Measurements from ENCODE around the gene CAPN3. TPM values are rescaled to one million over a fixed set of nuclear protein-coding genes. Genes with fewer than 3 reads are reported as not detected.

CAPN3 gene
- total and polyA plus RNA-seq, 2 experiments from 2014 or later: 0.84 to 1.1 TPM

DNA sequence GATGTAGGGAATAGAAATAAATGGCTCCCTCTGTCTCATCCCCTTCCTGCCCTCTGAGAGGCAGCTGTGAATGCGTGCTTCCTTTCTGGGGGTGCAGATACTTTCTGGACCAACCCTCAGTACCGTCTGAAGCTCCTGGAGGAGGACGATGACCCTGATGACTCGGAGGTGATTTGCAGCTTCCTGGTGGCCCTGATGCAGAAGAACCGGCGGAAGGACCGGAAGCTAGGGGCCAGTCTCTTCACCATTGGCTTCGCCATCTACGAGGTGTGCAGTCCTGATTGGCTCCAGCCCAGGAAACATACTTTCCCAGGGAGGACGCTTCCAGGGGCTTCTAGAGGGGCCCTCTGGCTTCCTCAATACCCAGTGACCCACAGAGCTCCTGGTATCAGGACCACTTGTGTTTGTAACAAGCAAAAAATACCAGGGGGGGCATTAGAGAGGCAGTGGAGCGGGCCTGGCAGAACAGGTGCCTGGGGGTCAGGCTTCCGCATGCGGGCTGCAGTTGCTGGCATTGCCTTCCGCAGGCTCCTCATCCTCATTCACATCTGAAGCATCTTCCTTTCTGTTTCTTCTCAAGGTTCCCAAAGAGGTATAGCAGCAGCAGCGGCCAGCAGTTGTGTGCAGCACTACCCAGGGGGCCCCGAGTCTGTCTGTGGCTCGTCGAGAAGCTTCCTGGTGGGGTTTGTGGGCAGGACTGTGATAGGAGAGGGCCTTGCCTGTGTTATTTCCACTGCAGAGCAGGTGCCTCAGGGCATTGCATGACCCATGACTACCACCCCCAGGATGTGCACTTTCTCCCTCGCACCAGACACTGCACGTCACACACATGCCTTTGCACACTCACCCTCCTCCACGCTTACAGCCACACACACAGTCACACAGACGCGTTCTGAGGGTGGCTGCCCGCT, 42.5 kb downstream of the CAPN3 start:
- TF ChIP-seq, protein P1, sequence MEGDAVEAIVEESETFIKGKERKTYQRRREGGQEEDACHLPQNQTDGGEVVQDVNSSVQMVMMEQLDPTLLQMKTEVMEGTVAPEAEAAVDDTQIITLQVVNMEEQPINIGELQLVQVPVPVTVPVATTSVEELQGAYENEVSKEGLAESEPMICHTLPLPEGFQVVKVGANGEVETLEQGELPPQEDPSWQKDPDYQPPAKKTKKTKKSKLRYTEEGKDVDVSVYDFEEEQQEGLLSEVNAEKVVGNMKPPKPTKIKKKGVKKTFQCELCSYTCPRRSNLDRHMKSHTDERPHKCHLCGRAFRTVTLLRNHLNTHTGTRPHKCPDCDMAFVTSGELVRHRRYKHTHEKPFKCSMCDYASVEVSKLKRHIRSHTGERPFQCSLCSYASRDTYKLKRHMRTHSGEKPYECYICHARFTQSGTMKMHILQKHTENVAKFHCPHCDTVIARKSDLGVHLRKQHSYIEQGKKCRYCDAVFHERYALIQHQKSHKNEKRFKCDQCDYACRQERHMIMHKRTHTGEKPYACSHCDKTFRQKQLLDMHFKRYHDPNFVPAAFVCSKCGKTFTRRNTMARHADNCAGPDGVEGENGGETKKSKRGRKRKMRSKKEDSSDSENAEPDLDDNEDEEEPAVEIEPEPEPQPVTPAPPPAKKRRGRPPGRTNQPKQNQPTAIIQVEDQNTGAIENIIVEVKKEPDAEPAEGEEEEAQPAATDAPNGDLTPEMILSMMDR (conservative IDR thresholded peaks at IDR 0.05; ENCODE audit: low read depth in 2 of 2): no peak
- no peak for TF ChIP-seq EZH2 (IDR thresholded peaks at IDR 0.05; ENCODE audit: low read depth, unreplicated experiment)
- no peak for TF ChIP-seq EZH2phosphoT487 (IDR thresholded peaks at IDR 0.05; ENCODE audit: unreplicated experiment)
- no peak for TF ChIP-seq ZNF114 (CRISPR knock-in tag; IDR thresholded peaks at IDR 0.05)
- TF ChIP-seq JUNB (IDR thresholded peaks at IDR 0.05; ENCODE audit: unreplicated experiment): no peak
- no peak for TF ChIP-seq POLR2AphosphoS5 (IDR thresholded peaks at IDR 0.05; ENCODE audit: low read depth)
- TF ChIP-seq, protein P2, sequence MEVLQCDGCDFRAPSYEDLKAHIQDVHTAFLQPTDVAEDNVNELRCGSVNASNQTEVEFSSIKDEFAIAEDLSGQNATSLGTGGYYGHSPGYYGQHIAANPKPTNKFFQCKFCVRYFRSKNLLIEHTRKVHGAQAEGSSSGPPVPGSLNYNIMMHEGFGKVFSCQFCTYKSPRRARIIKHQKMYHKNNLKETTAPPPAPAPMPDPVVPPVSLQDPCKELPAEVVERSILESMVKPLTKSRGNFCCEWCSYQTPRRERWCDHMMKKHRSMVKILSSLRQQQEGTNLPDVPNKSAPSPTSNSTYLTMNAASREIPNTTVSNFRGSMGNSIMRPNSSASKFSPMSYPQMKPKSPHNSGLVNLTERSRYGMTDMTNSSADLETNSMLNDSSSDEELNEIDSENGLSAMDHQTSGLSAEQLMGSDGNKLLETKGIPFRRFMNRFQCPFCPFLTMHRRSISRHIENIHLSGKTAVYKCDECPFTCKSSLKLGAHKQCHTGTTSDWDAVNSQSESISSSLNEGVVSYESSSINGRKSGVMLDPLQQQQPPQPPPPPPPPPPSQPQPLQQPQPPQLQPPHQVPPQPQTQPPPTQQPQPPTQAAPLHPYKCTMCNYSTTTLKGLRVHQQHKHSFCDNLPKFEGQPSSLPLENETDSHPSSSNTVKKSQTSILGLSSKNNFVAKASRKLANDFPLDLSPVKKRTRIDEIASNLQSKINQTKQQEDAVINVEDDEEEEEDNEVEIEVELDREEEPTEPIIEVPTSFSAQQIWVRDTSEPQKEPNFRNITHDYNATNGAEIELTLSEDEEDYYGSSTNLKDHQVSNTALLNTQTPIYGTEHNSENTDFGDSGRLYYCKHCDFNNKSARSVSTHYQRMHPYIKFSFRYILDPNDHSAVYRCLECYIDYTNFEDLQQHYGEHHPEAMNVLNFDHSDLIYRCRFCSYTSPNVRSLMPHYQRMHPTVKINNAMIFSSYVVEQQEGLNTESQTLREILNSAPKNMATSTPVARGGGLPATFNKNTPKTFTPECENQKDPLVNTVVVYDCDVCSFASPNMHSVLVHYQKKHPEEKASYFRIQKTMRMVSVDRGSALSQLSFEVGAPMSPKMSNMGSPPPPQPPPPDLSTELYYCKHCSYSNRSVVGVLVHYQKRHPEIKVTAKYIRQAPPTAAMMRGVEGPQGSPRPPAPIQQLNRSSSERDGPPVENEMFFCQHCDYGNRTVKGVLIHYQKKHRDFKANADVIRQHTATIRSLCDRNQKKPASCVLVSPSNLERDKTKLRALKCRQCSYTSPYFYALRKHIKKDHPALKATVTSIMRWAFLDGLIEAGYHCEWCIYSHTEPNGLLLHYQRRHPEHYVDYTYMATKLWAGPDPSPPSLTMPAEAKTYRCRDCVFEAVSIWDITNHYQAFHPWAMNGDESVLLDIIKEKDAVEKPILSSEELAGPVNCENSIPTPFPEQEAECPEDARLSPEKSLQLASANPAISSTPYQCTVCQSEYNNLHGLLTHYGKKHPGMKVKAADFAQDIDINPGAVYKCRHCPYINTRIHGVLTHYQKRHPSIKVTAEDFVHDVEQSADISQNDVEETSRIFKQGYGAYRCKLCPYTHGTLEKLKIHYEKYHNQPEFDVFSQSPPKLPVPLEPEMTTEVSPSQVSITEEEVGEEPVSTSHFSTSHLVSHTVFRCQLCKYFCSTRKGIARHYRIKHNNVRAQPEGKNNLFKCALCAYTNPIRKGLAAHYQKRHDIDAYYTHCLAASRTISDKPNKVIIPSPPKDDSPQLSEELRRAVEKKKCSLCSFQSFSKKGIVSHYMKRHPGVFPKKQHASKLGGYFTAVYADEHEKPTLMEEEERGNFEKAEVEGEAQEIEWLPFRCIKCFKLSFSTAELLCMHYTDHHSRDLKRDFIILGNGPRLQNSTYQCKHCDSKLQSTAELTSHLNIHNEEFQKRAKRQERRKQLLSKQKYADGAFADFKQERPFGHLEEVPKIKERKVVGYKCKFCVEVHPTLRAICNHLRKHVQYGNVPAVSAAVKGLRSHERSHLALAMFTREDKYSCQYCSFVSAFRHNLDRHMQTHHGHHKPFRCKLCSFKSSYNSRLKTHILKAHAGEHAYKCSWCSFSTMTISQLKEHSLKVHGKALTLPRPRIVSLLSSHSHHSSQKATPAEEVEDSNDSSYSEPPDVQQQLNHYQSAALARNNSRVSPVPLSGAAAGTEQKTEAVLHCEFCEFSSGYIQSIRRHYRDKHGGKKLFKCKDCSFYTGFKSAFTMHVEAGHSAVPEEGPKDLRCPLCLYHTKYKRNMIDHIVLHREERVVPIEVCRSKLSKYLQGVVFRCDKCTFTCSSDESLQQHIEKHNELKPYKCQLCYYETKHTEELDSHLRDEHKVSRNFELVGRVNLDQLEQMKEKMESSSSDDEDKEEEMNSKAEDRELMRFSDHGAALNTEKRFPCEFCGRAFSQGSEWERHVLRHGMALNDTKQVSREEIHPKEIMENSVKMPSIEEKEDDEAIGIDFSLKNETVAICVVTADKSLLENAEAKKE (CRISPR knock-in tag; IDR thresholded peaks at IDR 0.05): no peak
- TF ChIP-seq STAT1 (IDR thresholded peaks at IDR 0.05; ENCODE audit: unreplicated experiment): no peak
- TF ChIP-seq ZNF331 (CRISPR knock-in tag; IDR thresholded peaks at IDR 0.05; ENCODE audit: low read depth): no peak
- TF ChIP-seq NANOG (IDR thresholded peaks at IDR 0.05; ENCODE audit: borderline replicate concordance): no peak
- TF ChIP-seq, protein P3, sequence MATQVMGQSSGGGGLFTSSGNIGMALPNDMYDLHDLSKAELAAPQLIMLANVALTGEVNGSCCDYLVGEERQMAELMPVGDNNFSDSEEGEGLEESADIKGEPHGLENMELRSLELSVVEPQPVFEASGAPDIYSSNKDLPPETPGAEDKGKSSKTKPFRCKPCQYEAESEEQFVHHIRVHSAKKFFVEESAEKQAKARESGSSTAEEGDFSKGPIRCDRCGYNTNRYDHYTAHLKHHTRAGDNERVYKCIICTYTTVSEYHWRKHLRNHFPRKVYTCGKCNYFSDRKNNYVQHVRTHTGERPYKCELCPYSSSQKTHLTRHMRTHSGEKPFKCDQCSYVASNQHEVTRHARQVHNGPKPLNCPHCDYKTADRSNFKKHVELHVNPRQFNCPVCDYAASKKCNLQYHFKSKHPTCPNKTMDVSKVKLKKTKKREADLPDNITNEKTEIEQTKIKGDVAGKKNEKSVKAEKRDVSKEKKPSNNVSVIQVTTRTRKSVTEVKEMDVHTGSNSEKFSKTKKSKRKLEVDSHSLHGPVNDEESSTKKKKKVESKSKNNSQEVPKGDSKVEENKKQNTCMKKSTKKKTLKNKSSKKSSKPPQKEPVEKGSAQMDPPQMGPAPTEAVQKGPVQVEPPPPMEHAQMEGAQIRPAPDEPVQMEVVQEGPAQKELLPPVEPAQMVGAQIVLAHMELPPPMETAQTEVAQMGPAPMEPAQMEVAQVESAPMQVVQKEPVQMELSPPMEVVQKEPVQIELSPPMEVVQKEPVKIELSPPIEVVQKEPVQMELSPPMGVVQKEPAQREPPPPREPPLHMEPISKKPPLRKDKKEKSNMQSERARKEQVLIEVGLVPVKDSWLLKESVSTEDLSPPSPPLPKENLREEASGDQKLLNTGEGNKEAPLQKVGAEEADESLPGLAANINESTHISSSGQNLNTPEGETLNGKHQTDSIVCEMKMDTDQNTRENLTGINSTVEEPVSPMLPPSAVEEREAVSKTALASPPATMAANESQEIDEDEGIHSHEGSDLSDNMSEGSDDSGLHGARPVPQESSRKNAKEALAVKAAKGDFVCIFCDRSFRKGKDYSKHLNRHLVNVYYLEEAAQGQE (IDR thresholded peaks at IDR 0.05; ENCODE audit: unreplicated experiment): no peak
- no peak for TF ChIP-seq CREB1 (CRISPR knock-in tag; IDR thresholded peaks at IDR 0.05; ENCODE audit: low read depth)
- TF ChIP-seq, protein P4, sequence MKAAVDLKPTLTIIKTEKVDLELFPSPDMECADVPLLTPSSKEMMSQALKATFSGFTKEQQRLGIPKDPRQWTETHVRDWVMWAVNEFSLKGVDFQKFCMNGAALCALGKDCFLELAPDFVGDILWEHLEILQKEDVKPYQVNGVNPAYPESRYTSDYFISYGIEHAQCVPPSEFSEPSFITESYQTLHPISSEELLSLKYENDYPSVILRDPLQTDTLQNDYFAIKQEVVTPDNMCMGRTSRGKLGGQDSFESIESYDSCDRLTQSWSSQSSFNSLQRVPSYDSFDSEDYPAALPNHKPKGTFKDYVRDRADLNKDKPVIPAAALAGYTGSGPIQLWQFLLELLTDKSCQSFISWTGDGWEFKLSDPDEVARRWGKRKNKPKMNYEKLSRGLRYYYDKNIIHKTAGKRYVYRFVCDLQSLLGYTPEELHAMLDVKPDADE (IDR thresholded peaks at IDR 0.05): no peak
- no peak overlapping the region for H3K27ac Mint-ChIP-seq
- Histone ChIP-seq H3K4me2 (no peak overlapping the region), H3K27ac (ENCODE audit: low read depth) (no peak overlapping the region), H3K27me3 (ENCODE audit: insufficient read depth) (no peaks in the 10 kb centered on the region), H4K20me1 (replicated peaks; ENCODE audit: insufficient read depth) (no peaks in the 10 kb centered on the region), H3K9me2 (ENCODE audit: insufficient read depth) (no peaks in the 10 kb centered on the region), H3K36me3 (ENCODE audit: insufficient read depth) (no peaks in the 10 kb centered on the region), H2AFZ (no peak overlapping the region), H3K4me3 (no peak overlapping the region), H3K4me1 (ENCODE audit: insufficient read depth) (no peaks in the 10 kb centered on the region), H3F3A (replicated peaks; ENCODE audit: low read depth) (no peaks in the 10 kb centered on the region), H3K79me2 (replicated peaks; ENCODE audit: insufficient read depth) (no peaks in the 10 kb centered on the region)
- no peaks in the 10 kb centered on the region; the same call in 2 of the 3 replicates for H3K36me3 Mint-ChIP-seq (ENCODE audit: low read depth)
- DNase-seq (ENCODE audit: low spot score): no peak
- H3K9me3 Mint-ChIP-seq: no peaks in the 10 kb centered on the region; the same call in 1 of the 3 replicates
- ATAC-seq: no peak
- no peaks in the 10 kb centered on the region; the same call in 2 of the 3 replicates for H3K4me1 Mint-ChIP-seq
- peaks cover 3% of the 10 kb centered on the region for H3K27me3 Mint-ChIP-seq (ENCODE audit: insufficient read depth, low read depth, poor library complexity)
- H3K4me3 Mint-ChIP-seq: no peak overlapping the region

All from GM23338 (cell line).